ENCODE results near the gene OR5AR1.
"Not testable (repeated sequence)": the region's sequence is repeated elsewhere in the genome, so short reads cannot be mapped to it uniquely, and the experiment has no call there.

Gene OR5AR1

DNA sequence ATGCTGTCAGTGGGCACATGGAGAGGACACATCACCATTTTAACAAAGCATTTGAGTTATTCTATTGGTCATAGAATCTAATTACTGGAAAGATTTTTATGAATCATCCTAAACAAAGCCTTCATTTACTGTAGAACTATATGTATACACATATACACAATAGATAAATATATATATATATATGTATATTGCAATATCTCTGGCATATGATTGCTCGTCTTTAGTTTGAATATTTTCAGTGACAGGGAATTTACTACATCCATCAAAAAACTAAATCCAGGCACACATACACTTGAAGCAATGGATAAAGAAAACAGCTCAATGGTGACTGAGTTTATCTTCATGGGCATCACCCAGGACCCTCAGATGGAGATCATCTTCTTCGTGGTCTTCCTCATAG is at the start of gene OR5AR1:
Gene OR5AR1, plus strand, starts transcription at position 301 of the 400 bp plus-strand sequence. Its CDS starts 0 bp downstream, at position 301.
- DNase-seq = no peak

- no peak for DNase-seq
Observed at GRCh38 chr11:56624661-56625110, 38.8 kb upstream of the OR5AR1 start.

- DNase-seq = no peak
Observed at GRCh38 chr11:56625946-56626345, 37.5 kb upstream of the OR5AR1 start.

- DNase-seq = no peak
Observed at GRCh38 chr11:56632329-56632728, 31.2 kb upstream of the OR5AR1 start.

DNA sequence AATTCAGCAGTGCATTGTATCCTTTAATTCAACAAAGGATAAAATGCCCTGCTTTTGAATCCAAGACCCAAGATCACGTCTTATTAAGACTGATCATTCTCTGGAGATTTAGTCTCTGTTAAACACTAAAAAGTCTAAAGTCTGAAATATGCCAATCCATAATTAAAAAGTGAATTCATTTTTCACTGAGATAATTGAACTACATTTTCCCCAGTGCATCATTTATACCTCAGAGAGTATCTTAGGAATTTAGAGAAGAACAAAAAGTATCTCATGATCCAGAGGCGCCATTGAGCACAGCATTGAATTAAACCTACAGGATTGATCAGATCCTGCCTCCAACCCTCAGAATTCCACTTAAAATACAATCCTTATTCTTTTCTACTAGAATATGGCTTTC is 26.6 kb upstream of the OR5AR1 start:
- no peak for DNase-seq

DNA sequence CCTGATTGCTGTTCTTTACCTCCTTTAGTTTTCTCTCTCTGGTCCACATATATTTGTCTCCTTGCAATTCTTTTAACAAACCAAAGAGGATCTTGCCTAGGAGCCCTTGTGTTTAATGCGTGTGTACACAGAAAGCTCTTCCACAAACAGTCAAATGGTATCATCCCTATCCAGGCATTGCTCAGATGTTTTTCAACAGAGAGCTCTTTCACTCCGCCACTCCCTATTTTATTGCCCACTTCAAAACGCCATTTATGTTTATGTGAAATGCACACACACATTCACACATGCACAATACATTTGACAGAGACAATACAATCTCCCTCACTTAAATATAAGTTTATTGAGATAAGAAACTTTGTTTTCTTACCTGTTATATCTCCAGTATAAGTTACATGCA is 26.0 kb upstream of the OR5AR1 start:
- DNase-seq = no peak

GRCh38 chr11:56642339-56642738 is 21.1 kb upstream of the OR5AR1 start, which contains the start of gene OR5AP2:
Gene OR5AP2 (minus strand): TSS chr11:56642439. CDS start chr11:56642439, 0 bp downstream.
- DNase-seq = no peak

GRCh38 chr11:56659755-56660154 is 3.7 kb upstream of the OR5AR1 start:
- no peak for DNase-seq

DNA sequence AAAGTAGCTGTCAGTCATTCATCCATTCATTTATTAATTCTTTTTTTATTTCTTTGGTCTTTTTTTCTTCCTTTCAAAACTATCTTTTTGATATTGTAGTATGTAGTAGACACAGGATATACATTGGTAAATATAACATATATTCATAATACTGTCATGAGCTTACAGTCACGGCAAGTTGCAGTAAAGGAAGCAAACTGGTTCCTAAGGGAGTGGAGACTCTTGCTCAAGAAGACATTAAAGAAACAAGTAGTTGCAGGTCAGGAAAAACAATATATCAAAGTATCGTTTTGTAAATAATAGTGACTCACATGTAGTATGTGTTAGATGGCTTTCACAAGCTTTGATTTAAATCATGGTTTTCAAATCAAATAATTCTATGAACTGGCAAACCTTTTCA is 7.5 kb downstream of the OR5AR1 start:
- DNase-seq = no peak

- no peak for DNase-seq
Observed at GRCh38 chr11:56688554-56689100, 25.1 kb downstream of the OR5AR1 start.

DNA sequence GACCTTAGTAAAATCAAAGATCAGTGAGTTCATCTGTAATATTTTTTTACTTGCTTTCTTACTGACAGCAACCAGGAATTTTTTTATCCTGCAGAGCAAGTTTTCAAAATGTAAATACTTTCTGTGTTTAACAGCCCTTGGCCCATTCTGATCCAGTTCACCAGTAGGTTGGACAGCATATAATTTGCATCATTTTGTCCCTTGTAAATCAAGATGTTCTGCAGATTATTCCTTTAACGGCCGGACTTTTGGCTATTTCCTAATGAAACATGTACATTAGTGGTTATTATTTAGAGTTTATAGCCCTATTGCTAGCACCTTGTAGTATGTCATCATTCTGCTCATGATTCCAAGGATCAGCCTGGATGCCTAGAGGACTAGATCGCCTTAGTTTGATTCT is 27.7 kb downstream of the OR5AR1 start:
- not testable (repeated sequence) for DNase-seq

- no peak for DNase-seq
Observed at GRCh38 chr11:56693428-56693827, 29.9 kb downstream of the OR5AR1 start.

DNA sequence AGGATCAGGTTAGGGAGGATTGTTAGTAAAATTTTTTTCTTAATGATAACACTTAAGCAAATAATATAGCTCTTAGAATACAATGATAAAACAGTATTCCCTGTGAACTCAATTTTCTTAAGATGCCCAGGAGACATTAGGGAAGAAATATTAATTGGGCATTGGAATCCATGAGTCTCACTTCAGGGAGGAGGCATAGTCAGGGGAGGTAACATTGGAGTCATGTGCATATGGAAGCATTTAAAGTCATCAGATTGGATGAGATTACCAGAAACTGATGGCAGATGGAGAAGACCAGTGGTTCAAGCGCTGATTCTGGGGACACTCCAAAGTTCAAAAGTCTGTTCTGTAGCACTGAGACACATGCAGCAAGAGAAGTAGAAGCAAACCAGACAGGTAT is 35.3 kb downstream of the OR5AR1 start, which contains the start of gene OR9G1:
Gene OR9G1, plus strand, starts transcription at position 301 of the 400 bp plus-strand sequence. CDS start 1,293 bp downstream, outside the sequence.
- DNase-seq = no peak

DNA sequence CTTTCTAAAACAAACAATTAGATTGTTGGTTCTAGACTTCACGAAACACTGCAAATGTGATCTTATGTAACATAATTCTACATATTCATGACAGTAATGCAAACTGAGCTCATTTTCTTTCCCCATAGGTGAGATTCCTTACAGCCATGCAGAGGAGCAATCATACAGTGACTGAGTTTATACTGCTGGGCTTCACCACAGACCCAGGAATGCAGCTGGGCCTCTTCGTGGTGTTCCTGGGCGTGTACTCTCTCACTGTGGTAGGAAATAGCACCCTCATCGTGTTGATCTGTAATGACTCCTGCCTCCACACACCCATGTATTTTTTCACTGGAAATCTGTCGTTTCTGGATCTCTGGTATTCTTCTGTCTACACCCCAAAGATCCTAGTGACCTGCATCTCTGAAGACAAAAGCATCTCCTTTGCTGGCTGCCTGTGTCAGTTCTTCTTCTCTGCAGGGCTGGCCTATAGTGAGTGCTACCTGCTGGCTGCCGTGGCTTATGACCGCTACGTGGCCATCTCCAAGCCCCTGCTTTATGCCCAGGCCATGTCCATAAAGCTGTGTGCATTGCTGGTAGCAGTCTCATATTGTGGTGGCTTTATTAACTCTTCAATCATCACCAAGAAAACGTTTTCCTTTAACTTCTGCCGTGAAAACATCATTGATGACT is 36.9 kb downstream of the OR5AR1 start:
- no peak for DNase-seq

DNA sequence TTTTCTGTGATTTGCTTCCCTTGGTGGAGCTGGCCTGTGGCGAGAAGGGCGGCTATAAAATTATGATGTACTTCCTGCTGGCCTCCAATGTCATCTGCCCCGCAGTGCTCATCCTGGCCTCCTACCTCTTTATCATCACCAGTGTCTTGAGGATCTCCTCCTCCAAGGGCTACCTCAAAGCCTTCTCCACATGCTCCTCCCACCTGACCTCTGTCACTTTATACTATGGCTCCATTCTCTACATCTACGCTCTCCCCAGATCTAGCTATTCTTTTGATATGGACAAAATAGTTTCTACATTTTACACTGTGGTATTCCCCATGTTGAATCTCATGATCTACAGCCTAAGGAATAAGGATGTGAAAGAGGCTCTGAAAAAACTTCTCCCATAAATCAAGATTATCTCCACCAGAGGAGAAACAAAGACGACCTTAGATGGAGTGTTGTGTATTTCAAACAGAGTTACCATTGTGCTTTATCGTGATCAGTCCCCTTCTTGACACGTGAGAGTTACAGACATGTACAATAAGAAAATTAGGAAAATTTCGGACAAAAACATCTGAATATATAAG is 37.5 kb downstream of the OR5AR1 start:
- no peak for DNase-seq

DNA sequence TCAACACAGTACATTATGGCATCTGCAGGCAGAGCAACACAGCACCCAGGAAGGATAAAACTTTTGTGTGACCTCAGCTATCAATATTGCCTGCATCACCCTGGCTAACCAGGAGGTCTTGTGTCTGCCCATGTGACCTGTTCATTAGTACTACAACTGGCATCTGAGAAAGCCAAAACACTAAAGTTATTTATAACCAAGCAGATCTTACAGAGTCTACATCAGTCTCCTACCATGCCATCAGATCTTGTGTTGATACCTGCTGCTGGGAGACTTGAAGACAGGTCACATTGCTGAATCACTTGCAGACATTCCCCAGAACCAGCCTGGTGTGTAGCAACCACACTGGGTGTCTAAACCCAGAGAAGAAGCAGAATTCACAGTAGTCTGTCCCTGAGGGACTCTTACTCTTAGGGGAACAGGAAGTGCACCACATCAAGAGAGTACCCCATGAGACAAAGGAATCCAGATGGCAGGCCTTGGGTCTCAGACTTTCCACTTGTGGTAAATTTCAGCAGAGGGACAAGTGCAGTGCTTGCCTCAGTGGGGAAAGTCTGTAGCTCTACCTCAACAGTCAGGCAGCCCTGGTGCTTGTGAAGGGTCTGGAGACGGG is 42.4 kb downstream of the OR5AR1 start:
- DNase-seq = no peak

DNA sequence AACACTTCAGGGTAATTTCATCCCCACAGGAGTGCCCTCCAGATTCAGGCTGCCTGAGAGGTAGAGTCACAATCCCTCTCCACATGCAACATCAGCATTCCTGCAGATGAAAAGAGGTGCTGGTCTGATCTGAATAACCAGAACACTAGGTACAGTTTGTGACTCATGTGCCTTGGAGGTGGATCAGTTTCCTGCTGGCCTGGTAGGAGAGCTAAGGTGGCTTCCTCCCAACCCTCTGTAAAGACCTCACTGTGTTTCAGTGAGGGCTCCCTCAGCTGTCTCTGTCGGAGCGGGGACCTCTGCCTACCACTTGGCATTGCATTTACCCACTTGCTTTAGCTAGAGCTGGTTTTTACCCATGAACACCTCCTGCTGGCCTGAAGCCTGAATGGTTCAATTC is 43.0 kb downstream of the OR5AR1 start:
- DNase-seq = no peak

- DNase-seq = no peak
Observed at GRCh38 chr11:56714206-56714605, 50.7 kb downstream of the OR5AR1 start.

Measured in SIG-M5 (cell line).